ENCODE results near the gene MCUR1.
"Not testable (repeated sequence)": the region's sequence is repeated elsewhere in the genome, so short reads cannot be mapped to it uniquely, and the experiment has no call there.

The MCUR1 gene

DNA sequence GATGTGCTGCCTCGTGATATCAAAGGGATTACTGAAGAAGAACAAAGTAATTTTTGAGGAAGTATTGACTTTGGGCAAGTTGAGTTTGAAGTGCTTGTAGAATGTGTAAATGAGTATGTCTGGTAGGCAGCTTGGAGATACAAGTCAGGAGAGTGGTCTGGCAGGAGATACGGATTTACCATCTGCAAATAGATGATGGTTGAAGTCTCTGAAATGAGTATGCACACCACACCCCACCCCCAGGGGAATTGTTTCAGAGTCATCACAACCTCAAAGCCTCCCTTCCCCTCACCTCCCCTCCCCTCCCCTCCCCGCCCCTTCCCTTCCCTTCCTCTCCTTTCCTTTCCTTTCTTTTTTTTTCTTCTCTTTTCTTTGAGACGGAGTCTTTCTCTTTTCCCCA, 16.4 kb upstream of the MCUR1 start:
- Histone ChIP-seq H3K4me3 (no peak overlapping the region), H3K27ac (no peak overlapping the region)

- H3K4me3 ChIP-seq, H3K27ac ChIP-seq: not testable (repeated sequence)
Observed at GRCh38 chr6:13829419-13829818, 15.1 kb upstream of the MCUR1 start.

- not testable (repeated sequence) for H3K4me3 ChIP-seq, H3K27ac ChIP-seq
Observed at GRCh38 chr6:13828656-13829301, 14.4 kb upstream of the MCUR1 start.

DNA sequence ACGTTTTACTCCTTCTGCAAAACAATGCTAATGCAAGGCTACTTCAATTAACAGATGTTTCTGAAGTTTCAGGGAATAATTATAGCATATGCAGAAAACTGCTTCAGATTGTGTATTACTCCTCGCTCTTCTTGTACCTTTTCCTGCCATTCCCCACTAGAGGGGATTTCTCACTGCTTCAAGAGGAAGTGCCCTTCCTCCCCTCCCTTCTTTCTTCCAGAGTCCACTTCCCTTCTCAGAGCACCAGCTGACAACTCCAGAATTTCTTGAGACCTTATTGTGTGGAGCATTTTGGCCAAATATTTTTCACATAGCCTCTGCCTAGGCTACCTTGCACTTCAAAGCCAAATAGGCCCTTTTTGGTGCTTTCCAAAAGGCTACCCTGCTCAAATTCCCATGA, 12.7 kb upstream of the MCUR1 start:
- Histone ChIP-seq H3K27ac (no peak overlapping the region), H3K4me3 (no peak overlapping the region)

DNA sequence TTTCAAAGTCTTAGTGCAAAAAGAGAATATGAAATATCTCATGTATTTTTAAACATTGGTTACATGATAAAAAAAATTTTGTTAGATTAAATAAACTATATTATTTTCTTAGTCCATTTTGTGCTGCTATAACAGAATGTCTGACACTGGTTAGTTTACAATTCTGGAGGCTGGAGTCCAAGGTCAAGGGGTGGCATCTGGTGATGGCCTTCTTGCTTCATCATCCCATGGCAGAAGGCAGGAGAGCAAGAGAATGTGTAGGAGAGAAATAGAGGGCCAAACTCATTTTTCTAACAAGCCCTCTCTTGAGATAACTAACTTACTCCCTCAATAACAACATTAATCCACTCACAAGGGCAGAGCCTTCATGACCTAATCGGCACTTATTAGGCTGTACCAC, 11.5 kb upstream of the MCUR1 start:
- no peak overlapping the region for H3K27ac ChIP-seq
- H3K4me3 ChIP-seq, result no peak overlapping the region

DNA sequence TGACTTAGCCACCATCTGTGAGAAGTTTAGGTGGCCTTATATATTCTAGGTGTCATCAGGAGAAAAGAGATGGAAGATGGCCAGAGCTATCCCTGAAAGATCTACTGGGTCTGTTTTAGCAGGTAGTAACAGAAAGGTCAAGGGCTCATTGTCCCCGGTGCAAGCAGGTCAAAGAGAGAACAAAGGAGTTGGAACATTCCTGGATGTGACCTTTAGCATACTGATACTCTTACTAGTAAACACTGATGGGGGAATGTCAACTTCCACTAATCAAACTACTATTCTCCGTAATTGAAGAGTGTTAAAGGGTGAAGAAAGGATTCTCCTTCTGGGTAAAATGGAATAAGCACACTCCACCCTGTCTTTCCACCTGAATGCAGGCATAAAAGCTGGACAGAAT, 4.0 kb upstream of the MCUR1 start:
- H3K27ac ChIP-seq, result no peak overlapping the region
- H3K4me3 ChIP-seq, result no peak overlapping the region

DNA sequence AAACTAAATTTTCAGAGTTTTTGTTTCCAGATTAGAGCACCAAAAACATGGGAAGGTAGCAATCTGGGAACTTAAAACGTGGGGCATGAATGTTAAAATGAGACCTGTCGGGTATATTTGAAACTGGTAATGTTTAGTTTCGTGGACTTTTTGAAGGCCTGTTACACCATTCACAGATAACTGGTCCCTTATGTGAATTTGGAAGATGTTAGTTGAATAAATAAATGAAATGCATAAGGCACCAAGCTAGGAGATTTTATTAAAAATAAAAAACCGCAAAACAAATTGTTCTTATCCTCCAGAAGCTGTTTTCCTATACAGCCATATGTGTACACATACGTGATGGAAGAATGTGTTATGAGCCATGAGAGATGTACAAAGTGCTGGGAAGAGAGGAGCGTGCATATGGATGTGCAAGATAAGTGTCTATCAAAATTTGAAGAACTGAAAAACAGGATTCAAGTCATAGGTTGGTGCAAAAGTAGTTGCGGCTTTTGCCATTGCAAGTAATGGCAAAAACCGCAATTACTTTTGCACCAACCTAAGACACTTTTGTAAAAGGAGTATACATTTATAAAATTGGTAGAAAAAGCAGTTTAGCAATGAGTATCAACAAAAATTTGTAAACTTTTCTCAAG, 700 bp upstream of the MCUR1 start:
- peak overlapping the region; percentile 77 to 95 (median 88) for H3K4me3 ChIP-seq
- peak overlapping the region; percentile 90 to 97 (median 96) for H3K27ac ChIP-seq

DNA sequence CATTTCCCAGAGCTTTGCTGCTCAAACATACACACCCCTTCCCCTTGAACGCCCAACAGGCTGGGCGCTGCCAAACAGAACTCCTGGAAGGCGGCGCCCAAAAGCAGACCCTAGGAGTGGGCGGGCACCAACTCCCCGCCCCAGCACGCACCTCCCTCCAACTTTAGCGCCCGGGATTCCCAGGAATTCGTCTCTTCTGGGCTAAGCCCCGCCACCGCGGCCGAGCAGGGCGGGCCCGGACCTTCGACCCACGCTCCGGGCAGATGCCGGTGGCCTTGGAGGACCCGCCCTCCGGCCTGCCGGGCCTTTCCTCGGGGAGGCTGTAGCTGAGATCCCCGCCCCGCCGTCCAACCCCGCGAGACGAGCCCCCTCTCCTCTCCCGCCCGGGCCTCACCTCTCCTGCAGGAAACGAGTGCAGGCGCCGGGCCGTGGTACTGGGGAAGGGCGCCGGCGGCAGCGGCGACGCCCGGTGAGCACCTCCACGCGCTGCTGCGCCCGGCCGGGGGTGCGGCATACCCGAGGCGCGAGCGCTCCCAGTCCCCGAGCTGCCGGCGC, 659 bp downstream of the MCUR1 start:
- Histone ChIP-seq H3K4me3 (peak overlapping the region; percentile 77 to 95 (median 88)), H3K27ac (peak overlapping the region; percentile 90 to 97 (median 96))

- H3K4me3 ChIP-seq, result peak overlapping the region; percentile 77 to 95 (median 88)
- peak overlapping the region in 15 of 21 experiments; percentile 90 to 97 (median 96) for H3K27ac ChIP-seq
Observed at GRCh38 chr6:13813026-13813425, 1.3 kb downstream of the MCUR1 start.

DNA sequence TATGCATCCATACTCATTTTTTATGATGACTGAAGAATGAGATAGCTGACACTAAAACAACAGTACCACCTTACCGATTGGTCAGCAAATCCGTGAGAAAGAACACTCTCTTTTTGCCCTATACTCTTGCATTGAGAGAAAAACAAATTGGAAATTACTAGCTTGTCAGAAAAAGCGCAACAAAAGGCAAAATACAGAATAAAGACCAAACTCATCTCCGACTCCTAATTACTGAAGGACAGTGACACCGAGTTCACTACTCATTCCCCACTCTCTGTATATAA, 2.1 kb downstream of the MCUR1 start:
- Histone ChIP-seq H3K27ac (peak overlapping the region in 1 of 21 experiments; percentile 50), H3K4me3 (no peak overlapping the region)

DNA sequence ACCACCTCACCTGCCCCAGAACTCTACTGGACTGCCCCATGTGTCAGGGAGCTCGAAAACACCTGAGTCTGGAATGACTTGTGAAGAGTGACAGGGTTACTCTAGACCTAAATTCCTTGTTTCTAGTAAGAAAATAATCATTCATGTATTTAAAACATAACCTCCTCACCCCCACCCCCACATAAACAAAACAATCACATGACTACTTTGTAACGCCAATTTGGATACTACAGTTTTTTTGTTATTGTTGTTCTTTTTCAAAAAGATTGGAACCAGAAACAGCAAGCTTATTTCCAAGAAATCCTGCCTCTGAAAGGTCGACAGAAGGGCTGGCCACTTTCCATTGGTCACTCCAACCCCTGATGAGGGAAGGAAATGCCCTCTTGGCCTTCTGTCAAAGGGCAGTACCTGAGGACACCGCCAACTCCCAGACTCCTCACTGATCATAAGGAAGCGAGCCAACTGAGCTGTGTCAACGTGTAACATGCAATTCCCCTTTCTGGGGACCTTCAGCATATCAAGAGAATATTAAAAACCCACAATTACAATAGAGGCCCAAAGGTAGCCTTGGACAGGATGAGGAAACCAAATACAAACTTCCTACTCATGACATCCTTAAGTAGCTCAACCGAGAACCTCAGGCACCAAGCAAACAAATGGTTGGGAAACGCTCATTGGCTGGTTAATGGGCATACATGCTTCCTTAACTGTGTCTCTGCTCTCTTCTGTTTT, 2.6 kb downstream of the MCUR1 start:
- Histone ChIP-seq H3K4me3 (no peak overlapping the region), H3K27ac (peak overlapping the region in 9 of 21 experiments; percentile 12 to 50 (median 34))

GRCh38 chr6:13810688-13811446, 3.5 kb downstream of the MCUR1 start:
- no peak overlapping the region for H3K4me3 ChIP-seq
- peak overlapping the region in 8 of 21 experiments; percentile 12 to 50 (median 33) for H3K27ac ChIP-seq

DNA sequence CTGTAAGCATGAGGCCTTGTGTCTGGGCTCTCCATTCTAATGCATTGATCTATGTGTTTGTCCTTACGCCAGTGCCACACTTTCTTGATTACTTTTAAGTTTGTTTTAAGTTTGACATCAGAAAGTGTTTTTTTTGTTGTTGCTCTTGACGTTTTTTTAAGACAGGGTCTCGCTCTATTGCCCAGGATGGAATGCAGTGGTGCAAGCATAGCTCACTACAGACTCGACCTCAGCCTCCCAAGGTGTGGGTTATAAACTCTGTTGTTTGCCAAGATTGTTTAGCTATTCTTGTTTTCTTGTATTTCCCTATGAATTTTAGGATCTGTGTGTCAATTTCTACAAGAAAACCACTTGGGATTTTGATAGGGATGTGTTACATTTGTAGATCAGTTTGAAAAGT, 5.6 kb downstream of the MCUR1 start:
- Histone ChIP-seq H3K4me3 (no peak overlapping the region), H3K27ac (no peak overlapping the region)

- no peak overlapping the region for H3K27ac ChIP-seq
- no peak overlapping the region for H3K4me3 ChIP-seq
Observed at GRCh38 chr6:13807696-13808095, 6.7 kb downstream of the MCUR1 start.

- H3K27ac ChIP-seq, result no peak overlapping the region
- H3K4me3 ChIP-seq, result no peak overlapping the region
Observed at GRCh38 chr6:13803581-13803980, 10.8 kb downstream of the MCUR1 start.

DNA sequence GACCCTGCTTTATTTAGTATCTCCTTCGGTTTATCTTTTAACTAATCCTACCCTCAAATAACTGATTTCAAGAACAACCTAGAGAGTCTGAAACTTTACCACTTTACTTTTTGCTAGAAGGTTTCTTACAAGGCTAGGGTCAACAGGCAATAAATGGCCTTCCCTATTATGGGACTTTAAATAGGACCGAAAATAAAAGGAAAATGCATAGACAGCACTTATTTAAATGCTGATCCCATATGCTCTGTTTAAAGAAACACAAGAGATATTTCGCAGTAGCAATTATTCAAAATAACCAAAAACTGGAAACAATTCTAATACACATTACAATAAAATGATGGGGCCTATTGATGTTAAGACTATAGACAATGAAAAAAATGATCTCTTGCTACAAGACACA, 13.7 kb downstream of the MCUR1 start:
- H3K4me3 ChIP-seq, result no peak overlapping the region
- no peak overlapping the region for H3K27ac ChIP-seq

DNA sequence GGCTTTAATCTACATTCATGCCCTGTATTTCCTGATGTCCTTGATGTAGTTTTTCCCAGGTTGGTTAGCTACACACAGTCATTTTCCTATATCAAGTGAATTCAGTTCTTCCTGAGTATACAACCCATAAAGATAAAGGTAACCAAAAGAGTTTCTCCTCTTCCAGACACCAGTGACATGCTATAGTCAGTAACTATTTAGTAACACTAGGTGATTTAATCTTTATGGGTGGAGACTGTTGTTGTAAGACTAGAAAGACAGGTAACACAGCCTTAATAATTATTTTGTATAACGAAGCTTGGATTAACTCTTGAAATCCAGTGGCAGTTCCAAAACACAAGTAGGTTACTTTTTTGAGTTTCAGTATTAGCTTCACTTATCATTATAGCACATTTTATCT, 17.6 kb downstream of the MCUR1 start:
- Histone ChIP-seq H3K27ac (peak overlapping the region in 13 of 21 experiments; percentile 34 to 74 (median 57)), H3K4me3 (no peak overlapping the region)

DNA sequence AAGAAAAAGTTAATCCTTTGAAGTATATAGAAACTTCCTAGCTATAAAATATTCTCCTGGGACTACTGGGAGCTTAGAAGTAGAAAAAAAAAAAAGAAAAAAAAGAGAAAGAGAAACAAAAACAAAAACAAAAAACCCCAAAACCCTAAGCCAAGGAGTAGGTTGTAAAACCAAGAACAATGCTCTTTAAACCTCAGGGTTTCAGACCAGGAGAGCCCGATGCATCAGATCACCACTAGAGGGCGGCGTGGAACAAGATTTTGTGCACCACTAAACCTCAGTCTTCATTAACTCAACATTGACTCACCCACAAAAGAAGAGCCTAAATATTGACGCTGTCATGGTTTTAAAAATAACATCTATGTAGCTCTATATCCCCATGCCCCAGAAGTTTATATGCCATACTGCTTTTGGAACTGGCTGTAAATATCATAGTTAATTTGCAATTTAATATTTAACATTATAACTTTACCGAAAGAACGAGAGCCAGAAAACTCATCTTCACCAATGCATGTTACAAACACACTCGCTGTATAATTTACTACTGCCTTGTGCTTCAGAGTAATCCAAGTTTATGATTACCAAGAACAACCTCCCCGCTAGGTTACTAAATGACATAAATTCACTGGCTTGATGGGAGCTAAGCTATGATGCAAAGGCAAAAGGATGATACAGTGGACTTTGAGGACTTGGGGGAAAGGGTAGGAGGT, 19.2 kb downstream of the MCUR1 start:
- H3K4me3 ChIP-seq, result no peak overlapping the region
- H3K27ac ChIP-seq, result peak overlapping the region in 7 of 21 experiments; percentile 1 to 54 (median 17)

- H3K27ac ChIP-seq, result peak overlapping the region in 3 of 21 experiments; percentile 1 to 54 (median 22)
- no peak overlapping the region for H3K4me3 ChIP-seq
Observed at GRCh38 chr6:13794184-13794583, 20.2 kb downstream of the MCUR1 start.
